A549 (cell line): Measurements from ENCODE around the gene SMAD3. TPM values are rescaled to one million over a fixed set of nuclear protein-coding genes. Genes with fewer than 3 reads are reported as not detected.

ENCODE experiments used
- BHLHE40 ChIP-seq: IDR thresholded peaks from 2 replicates; pipeline ENCODE4 v1.6.1; 2012; ENCODE audit warnings: low read depth, low read length, inconsistent platforms
- EHF ChIP-seq: fragments of 250-450 bp; sonication (Bioruptor Pico); IDR thresholded peaks from 2 replicates; pipeline ENCODE4 v1.5.0; 2020; ENCODE audit warnings: mild to moderate bottlenecking
- FOSL2 ChIP-seq, 2 experiments: fragments of 450-650 bp in 1 of 2; fragments of >200 bp in 1 of 2; sonication (Bioruptor Twin) in 1 of 2; formaldehyde crosslinking; IDR thresholded peaks; 2 replicates each; pipeline versions ENCODE4 v1.5.0 to v1.6.1; 2016 to 2020; ENCODE audit warnings: mild to moderate bottlenecking in 1 of 2, moderate library complexity in 1 of 2
- FOXS1 ChIP-seq: fragments of 250-450 bp; sonication (Bioruptor Pico); IDR thresholded peaks from 2 replicates; pipeline ENCODE4 v1.5.0; 2020; ENCODE audit warnings: mild to moderate bottlenecking, moderate library complexity
- GATA3 ChIP-seq: IDR thresholded peaks from 2 replicates; pipeline ENCODE4 v1.6.1; 2012; ENCODE audit warnings: borderline replicate concordance
- HDAC2 ChIP-seq: fragments of 200-600 bp; sonication (generic); IDR thresholded peaks from 2 replicates; pipeline ENCODE4 v1.6.1; 2016
- HOXB13 ChIP-seq: fragments of 250-450 bp; sonication (Bioruptor Pico); IDR thresholded peaks from 2 replicates; pipeline ENCODE4 v1.5.0; 2020; ENCODE audit warnings: low read depth, mild to moderate bottlenecking, moderate library complexity
- HOXB5 ChIP-seq: fragments of 250-450 bp; sonication (Bioruptor Pico); IDR thresholded peaks from 2 replicates; pipeline ENCODE4 v1.5.0; 2020; ENCODE audit warnings: mild to moderate bottlenecking, moderate library complexity
- JUNB ChIP-seq: fragments of >200 bp; sonication (Bioruptor Twin); formaldehyde crosslinking; IDR thresholded peaks from 2 replicates; pipeline ENCODE4 v1.6.1; 2016
- KDM5A ChIP-seq: fragments of 200-600 bp; sonication (generic); IDR thresholded peaks from 2 replicates; pipeline ENCODE4 v1.6.1; 2016; ENCODE audit warnings: antibody characterized with exemption, mild to moderate bottlenecking
- MAFK ChIP-seq: fragments of 450-650 bp; IDR thresholded peaks from 2 replicates; pipeline ENCODE4 v1.6.1; 2014; ENCODE audit not compliant: partially characterized antibody
- MAZ ChIP-seq: fragments of 150-350 bp; IDR thresholded peaks from 2 replicates; pipeline ENCODE4 v1.6.1; 2014; ENCODE audit warnings: antibody characterized with exemption, low read depth, low read length, borderline replicate concordance
- MYC ChIP-seq: IDR thresholded peaks from 2 replicates; pipeline ENCODE4 v1.6.1; 2012; ENCODE audit warnings: mild to moderate bottlenecking, inconsistent platforms, low read length, improper control_type of control experiment, borderline replicate concordance
- PHF8 ChIP-seq: fragments of 200-600 bp; sonication (generic); IDR thresholded peaks from 2 replicates; pipeline ENCODE4 v1.6.1; 2016; ENCODE audit warnings: low read depth, mild to moderate bottlenecking, antibody characterized with exemption, moderate library complexity, borderline replicate concordance
- RAD21 ChIP-seq, 2 experiments: fragments of >200 bp in 1 of 2; sonication (Bioruptor Twin) in 1 of 2; formaldehyde crosslinking in 1 of 2; IDR thresholded peaks in 1 of 2; conservative IDR thresholded peaks in 1 of 2; 2 replicates in 1 of 2; 3 replicates in 1 of 2; pipeline ENCODE4 v1.6.1; 2012 to 2018; ENCODE audit warnings: inconsistent platforms in 1 of 2
- RFX5 ChIP-seq: fragments of 450-650 bp; IDR thresholded peaks from 2 replicates; pipeline ENCODE4 v1.7.1; 2014; ENCODE audit warnings: antibody characterized with exemption, mild to moderate bottlenecking, moderate library complexity
- SMC3 ChIP-seq: fragments of >200 bp; sonication (Bioruptor Twin); formaldehyde crosslinking; IDR thresholded peaks from 3 replicates; pipeline ENCODE4 v1.6.1; 2018; ENCODE audit warnings: inconsistent platforms
- SREBF2 ChIP-seq: fragments of 450-650 bp; IDR thresholded peaks from 2 replicates; pipeline ENCODE4 v1.6.1; 2014; ENCODE audit warnings: mild to moderate bottlenecking, moderate library complexity
- TFCP2L1 ChIP-seq: fragments of 250-450 bp; sonication (Bioruptor Pico); IDR thresholded peaks from 2 replicates; pipeline ENCODE4 v1.5.0; 2021; ENCODE audit warnings: mild to moderate bottlenecking
- ZFP36 ChIP-seq: fragments of 450-650 bp; IDR thresholded peaks from 2 replicates; pipeline ENCODE4 v1.6.1; 2014; ENCODE audit warnings: borderline replicate concordance; ENCODE audit not compliant: partially characterized antibody
- polyA plus RNA-seq, 4 experiments: library from polyadenylated mRNA; depleted of rRNA in 3 of 4; stranded (reverse); fragments of >200 nt; fragmentation: RNase III in 1 of 4; extraction: RNeasy Plus Mini Kit Qiagen cat#74134 plus additional on column Dnase treatment in 1 of 4; gene quantifications; 2 replicates in 3 of 4; 3 replicates in 1 of 4; pipeline ENCODE4 v1.2.3, GENCODE V29; 2011 to 2017
- TF ChIP-seq, protein P1 (sequence below): fragments of 200-600 bp; sonication (generic); IDR thresholded peaks from 2 replicates; pipeline ENCODE4 v1.6.1; 2016; ENCODE audit warnings: antibody characterized with exemption, mild to moderate bottlenecking, moderate library complexity
- TF ChIP-seq, protein P2 (sequence below): fragments of >200 bp; sonication (Bioruptor Twin); formaldehyde crosslinking; IDR thresholded peaks from 2 replicates; pipeline ENCODE4 v1.6.1; 2016
- TF ChIP-seq, protein P3 (sequence below): fragments of 250-450 bp; sonication (Bioruptor Pico); IDR thresholded peaks from 2 replicates; pipeline ENCODE4 v1.5.0; 2021; ENCODE audit warnings: mild to moderate bottlenecking, moderate library complexity, borderline replicate concordance
- TF ChIP-seq, protein P4 (sequence below): IDR thresholded peaks from 2 replicates; pipeline ENCODE4 v1.6.1; 2012; ENCODE audit warnings: low read depth, borderline replicate concordance
- TF ChIP-seq, protein P5 (sequence below): fragments of 150-350 bp; IDR thresholded peaks from 2 replicates; pipeline ENCODE4 v1.6.1; 2014; ENCODE audit warnings: low read depth, mild to moderate bottlenecking, low read length
- TF ChIP-seq, protein P6 (sequence below): fragments of 450-650 bp; IDR thresholded peaks from 2 replicates; pipeline ENCODE4 v1.6.1; 2014; ENCODE audit warnings: antibody characterized with exemption
- TF ChIP-seq, protein P7 (sequence below): fragments of 250-450 bp; sonication (Bioruptor Pico); IDR thresholded peaks from 2 replicates; pipeline ENCODE4 v1.5.0; 2020; ENCODE audit warnings: low read depth, mild to moderate bottlenecking, moderate library complexity
- TF ChIP-seq, protein P8 (sequence below): IDR thresholded peaks from 2 replicates; pipeline ENCODE4 v1.6.1; 2012

Gene SMAD3
- polyA plus RNA-seq, 2 of the 4 experiments (the other 2 are of a cell fraction): 74.6 to 77.2 TPM

DNA sequence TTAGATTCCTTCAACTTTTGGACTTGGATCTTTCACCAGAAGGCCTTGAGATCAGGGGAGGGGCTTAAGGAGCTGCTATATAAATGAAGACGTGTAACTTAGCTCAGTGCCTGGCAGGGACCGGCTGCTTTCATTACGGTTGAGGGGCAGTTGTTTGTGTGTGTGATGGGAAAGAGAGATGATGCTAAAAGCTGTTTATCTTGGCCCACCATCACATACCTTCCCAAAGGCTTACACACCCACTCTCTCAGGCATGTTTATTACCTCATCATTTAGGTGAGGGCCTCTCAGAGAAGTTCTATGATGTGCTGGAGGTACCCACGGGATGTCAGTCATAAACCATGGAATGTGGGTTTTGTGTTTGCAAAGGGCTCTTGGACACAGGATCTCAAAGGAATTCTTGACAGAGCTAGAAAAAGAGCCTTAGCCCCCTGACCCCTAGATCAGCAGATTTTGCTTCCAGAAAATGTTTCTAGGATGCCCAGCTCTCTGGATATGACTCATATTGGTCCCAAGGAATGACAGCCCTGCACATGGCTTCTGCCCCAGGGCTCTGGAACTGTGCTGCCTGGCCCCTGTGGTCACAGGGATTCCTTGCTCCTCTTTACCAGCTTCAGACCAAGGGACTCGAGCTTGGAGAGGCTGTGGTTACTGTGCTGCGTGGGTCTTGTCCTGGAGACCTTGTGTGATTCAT is 15.9 kb upstream of the SMAD3 start (continued):
- TF ChIP-seq, protein P1, sequence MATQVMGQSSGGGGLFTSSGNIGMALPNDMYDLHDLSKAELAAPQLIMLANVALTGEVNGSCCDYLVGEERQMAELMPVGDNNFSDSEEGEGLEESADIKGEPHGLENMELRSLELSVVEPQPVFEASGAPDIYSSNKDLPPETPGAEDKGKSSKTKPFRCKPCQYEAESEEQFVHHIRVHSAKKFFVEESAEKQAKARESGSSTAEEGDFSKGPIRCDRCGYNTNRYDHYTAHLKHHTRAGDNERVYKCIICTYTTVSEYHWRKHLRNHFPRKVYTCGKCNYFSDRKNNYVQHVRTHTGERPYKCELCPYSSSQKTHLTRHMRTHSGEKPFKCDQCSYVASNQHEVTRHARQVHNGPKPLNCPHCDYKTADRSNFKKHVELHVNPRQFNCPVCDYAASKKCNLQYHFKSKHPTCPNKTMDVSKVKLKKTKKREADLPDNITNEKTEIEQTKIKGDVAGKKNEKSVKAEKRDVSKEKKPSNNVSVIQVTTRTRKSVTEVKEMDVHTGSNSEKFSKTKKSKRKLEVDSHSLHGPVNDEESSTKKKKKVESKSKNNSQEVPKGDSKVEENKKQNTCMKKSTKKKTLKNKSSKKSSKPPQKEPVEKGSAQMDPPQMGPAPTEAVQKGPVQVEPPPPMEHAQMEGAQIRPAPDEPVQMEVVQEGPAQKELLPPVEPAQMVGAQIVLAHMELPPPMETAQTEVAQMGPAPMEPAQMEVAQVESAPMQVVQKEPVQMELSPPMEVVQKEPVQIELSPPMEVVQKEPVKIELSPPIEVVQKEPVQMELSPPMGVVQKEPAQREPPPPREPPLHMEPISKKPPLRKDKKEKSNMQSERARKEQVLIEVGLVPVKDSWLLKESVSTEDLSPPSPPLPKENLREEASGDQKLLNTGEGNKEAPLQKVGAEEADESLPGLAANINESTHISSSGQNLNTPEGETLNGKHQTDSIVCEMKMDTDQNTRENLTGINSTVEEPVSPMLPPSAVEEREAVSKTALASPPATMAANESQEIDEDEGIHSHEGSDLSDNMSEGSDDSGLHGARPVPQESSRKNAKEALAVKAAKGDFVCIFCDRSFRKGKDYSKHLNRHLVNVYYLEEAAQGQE: no peak
- TF ChIP-seq, protein P2, sequence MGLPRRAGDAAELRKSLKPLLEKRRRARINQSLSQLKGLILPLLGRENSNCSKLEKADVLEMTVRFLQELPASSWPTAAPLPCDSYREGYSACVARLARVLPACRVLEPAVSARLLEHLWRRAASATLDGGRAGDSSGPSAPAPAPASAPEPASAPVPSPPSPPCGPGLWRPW: no peak
- TF ChIP-seq, protein P3, sequence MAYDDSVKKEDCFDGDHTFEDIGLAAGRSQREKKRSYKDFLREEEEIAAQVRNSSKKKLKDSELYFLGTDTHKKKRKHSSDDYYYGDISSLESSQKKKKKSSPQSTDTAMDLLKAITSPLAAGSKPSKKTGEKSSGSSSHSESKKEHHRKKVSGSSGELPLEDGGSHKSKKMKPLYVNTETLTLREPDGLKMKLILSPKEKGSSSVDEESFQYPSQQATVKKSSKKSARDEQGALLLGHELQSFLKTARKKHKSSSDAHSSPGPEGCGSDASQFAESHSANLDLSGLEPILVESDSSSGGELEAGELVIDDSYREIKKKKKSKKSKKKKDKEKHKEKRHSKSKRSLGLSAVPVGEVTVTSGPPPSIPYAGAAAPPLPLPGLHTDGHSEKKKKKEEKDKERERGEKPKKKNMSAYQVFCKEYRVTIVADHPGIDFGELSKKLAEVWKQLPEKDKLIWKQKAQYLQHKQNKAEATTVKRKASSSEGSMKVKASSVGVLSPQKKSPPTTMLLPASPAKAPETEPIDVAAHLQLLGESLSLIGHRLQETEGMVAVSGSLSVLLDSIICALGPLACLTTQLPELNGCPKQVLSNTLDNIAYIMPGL (CRISPR knock-in tag): no peak
- TF ChIP-seq MAZ: no peak; the same call in 1 of the 2 replicates
- TF ChIP-seq, protein P4, sequence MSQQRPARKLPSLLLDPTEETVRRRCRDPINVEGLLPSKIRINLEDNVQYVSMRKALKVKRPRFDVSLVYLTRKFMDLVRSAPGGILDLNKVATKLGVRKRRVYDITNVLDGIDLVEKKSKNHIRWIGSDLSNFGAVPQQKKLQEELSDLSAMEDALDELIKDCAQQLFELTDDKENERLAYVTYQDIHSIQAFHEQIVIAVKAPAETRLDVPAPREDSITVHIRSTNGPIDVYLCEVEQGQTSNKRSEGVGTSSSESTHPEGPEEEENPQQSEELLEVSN: 0 out of 2 replicates have a peak, but pooled peaks have one; percentile 37
- no peak for TF ChIP-seq RFX5
- TF ChIP-seq, protein P5, sequence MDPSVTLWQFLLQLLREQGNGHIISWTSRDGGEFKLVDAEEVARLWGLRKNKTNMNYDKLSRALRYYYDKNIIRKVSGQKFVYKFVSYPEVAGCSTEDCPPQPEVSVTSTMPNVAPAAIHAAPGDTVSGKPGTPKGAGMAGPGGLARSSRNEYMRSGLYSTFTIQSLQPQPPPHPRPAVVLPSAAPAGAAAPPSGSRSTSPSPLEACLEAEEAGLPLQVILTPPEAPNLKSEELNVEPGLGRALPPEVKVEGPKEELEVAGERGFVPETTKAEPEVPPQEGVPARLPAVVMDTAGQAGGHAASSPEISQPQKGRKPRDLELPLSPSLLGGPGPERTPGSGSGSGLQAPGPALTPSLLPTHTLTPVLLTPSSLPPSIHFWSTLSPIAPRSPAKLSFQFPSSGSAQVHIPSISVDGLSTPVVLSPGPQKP: no peak
- peak; percentile 20; the same call in 1 of the 2 replicates for TF ChIP-seq EHF
- no peak for TF ChIP-seq SREBF2
- TF ChIP-seq HOXB5 (CRISPR knock-in tag): no peak; the same call in none of the 2 replicates
- TF ChIP-seq HDAC2: no peak
- TF ChIP-seq SMC3: peak; percentile 63; the same call in 2 of the 3 replicates
- TF ChIP-seq FOXS1 (CRISPR knock-in tag): peak; percentile 99
- TF ChIP-seq ZFP36: no peak
- TF ChIP-seq RAD21 (conservative IDR thresholded peaks at IDR 0.05 in 1 of 2, IDR thresholded peaks at IDR 0.05 in 1 of 2): peak; percentile 62 to 72
- TF ChIP-seq, protein P6, sequence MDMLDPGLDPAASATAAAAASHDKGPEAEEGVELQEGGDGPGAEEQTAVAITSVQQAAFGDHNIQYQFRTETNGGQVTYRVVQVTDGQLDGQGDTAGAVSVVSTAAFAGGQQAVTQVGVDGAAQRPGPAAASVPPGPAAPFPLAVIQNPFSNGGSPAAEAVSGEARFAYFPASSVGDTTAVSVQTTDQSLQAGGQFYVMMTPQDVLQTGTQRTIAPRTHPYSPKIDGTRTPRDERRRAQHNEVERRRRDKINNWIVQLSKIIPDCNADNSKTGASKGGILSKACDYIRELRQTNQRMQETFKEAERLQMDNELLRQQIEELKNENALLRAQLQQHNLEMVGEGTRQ: no peak
- no peak for TF ChIP-seq KDM5A
- TF ChIP-seq HOXB13 (CRISPR knock-in tag): no peak
- peak; percentile 77 for TF ChIP-seq JUNB
- TF ChIP-seq PHF8: no peak
- no peak for TF ChIP-seq BHLHE40
- peak; percentile 92 for TF ChIP-seq MAFK
- TF ChIP-seq, protein P7, sequence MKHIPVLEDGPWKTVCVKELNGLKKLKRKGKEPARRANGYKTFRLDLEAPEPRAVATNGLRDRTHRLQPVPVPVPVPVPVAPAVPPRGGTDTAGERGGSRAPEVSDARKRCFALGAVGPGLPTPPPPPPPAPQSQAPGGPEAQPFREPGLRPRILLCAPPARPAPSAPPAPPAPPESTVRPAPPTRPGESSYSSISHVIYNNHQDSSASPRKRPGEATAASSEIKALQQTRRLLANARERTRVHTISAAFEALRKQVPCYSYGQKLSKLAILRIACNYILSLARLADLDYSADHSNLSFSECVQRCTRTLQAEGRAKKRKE: no peak
- TF ChIP-seq TFCP2L1 (CRISPR knock-in tag): no peak
- peak; percentile 65; the same call in 1 of the 2 replicates for TF ChIP-seq FOSL2 (IDR thresholded peaks at IDR 0.05)
- peak; percentile 94 for TF ChIP-seq FOSL2 (CRISPR knock-in tag; IDR thresholded peaks at IDR 0.05)
- peak; percentile 93 for TF ChIP-seq GATA3
- TF ChIP-seq, protein P8, sequence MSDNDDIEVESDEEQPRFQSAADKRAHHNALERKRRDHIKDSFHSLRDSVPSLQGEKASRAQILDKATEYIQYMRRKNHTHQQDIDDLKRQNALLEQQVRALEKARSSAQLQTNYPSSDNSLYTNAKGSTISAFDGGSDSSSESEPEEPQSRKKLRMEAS: peak; percentile 95
- TF ChIP-seq MYC: peak; percentile 70; the same call in 1 of the 2 replicates
